HL-60/S4 treated with phorbol 12-myristate 13-acetate at 8.2 ng/mL for 4 days and 3 days (cell line): ENCODE data around the gene VANGL2.
"Not testable (repeated sequence)": the region's sequence is repeated elsewhere in the genome, so short reads cannot be mapped to it uniquely, and the experiment has no call there.

Experiments
- in situ Hi-C: fragments of 300-500 bp; cut with MboI; formaldehyde crosslinking; loops from 2 replicates; pipeline ENCODE4 v1.15.0; 2022; ENCODE audit warnings: low sequenced_read_pairs

VANGL2 gene

DNA sequence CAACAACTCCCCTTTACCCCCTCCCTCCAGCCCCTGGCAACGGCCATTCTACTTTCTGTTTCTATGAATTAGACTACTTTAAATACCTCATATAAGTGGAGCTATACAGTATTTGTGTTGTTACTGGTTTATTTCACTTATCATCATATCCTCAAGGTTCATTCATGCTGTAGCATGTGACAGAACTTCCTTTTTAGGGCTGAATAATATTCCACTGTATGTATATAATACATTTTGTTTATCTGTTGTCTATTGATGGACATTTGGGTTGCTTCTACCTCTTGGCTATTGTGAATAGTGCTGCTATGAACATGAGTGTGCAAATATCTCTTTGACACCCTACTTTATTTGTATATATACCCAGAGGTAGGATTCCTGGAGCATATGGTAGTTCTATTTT, 31.3 kb upstream of the VANGL2 start:
- in situ Hi-C loops, result no loop called here

DNA sequence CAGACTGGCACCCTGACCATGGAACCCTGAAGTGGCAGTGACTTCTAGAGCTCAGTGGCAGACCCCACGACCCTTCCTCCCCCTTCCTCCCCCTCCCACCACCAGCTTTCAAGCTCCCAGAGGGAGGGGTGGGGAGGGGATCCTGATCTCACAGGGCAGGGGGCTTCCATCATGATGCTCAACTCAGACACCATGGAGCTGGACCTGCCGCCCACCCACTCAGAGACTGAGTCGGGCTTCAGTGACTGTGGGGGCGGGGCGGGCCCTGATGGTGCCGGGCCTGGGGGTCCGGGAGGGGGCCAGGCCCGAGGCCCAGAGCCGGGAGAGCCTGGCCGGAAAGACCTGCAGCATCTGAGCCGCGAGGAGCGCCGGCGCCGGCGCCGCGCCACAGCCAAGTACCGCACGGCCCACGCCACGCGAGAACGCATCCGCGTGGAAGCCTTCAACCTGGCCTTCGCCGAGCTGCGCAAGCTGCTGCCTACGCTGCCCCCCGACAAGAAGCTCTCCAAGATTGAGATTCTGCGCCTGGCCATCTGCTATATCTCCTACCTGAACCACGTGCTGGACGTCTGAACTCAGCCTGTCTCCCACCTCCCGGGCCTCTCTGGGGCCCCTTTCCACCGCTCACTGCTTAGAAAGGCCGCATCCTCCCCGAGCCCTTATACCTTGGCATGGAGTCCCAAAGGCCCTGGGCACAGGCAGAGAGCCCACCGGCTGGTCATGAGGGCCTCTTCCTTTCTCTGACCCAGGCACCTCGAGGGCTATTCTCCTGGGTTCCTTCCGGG, 29.6 kb upstream of the VANGL2 start:
- in situ Hi-C loops, result no loop called here

DNA sequence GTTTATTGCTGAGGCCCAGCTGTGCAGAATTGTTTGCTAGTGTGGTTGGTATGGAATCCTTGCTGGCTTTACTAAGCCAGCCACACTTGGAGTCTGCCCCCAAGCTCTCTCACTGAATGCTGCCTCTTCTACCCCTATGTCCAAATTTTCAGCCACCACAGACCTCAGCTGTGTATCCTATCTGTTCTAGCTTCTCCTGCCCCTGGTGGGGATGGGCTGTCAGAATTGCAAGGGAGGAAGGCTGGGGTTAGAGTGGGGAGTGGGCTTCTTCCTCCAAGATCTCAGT, 29.1 kb upstream of the VANGL2 start:
- in situ Hi-C loops, result no loop called here

DNA sequence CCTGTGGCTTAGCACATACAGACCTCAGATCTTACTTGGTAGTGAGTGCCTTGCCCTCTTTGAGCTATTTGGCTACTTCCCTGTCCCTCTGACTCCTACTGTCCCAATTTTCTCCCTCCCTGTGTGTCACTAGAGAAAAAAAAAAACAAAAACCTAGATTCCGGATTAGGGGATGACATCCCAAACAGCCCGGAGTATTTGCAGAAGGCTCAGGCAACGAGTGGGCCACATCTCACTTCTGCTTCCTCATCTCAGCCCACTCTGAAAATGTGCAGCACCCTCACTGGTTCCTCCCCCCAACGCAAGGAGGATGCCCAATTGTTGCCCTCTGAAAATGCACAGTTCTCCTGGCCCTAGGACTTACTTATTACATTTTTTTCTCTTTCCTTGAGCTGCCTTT, 28.6 kb upstream of the VANGL2 start:
- in situ Hi-C loops, result no loop called here

DNA sequence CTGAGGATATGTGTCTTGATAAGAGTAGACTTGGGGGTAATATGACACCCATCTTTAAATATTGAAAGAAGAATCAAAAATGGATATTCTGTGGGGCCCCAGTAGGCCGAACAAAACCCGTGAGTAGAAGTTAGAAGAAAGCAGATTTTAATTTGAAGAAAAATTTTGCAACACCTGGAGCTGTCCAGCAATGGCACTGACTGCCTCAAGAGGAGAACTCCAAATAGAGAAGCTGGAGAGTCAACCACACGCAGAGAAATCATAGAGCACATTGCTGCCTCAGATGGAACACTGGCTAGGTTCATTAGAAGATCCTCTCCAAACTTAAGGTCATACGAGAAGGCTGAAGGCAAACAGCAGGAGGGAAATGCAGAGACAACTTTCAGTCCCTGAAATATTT, 26.7 kb upstream of the VANGL2 start:
- in situ Hi-C loops, result no loop called here

DNA sequence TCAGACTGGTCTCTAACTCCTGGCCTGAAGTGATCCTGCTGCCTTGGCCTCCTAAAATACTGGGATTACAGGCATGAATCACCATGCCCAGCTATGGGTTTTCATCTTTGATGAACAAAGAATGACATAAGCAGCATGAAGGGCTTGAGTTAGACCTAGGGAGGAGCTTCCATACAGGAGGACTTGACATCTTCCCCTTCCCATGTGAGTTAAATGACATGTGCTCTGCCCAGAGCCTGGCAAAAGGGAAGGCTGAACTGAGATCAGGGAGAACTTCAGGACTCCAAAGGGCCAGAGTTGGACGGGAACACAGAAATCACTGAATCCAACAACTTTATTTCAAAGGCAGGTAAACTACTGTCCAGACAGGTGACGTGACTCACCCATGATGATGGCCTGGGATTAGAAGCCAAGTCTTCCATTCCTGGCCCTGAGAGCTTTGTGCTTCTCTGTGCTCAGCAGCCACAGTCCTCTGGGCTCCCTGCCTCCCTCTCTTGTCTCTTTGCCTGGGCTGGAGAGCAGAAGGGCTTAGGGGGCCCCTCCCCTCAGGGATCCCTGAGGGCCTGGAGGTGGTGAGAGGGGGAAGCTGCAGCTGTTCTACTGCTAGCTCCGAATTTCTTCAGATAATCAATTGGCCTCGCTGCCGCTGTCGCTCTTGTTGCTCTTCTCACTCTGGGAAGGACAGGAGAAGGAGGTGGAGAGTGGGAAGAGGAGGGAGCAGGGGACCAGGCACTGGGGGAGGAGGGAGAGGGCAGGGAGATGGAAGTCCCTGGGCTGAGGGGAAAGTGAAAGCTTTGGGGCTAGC, 25.9 kb upstream of the VANGL2 start:
- in situ Hi-C loops, result no loop called here

DNA sequence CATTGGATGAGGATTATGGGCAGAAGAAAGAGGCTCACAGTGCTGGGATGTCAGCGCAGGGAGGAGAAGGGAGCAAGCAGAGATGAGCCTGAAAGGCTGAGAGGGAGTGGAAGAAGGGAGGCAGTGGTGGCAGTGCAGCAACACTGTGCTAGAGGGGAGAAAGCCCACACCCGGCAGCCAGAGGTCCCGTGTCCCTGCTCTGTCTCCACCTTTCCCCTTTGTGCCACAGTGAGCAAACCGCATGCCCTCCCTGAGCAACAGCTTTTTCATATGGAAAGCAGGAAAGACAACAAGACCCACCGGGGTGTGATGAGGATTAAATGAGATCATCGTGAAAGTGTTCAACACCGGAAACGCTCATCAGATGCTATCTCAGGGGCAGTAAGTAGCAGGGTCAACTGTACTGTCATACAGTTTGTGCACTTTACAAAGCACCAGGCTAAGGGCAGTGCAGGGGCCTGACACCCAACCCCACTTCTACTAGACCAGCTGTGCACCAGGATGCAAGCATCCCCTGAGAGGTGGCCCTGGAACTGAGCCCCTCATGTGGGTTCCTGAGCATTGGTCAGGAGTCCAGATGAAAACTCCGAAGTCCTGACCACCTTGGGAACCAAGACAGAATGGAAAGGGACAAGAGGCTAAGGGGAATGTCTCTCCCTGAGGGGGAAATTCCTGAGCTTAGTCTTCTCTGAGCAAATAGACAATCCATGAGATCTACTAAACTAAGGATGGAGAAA, 24.4 kb upstream of the VANGL2 start:
- in situ Hi-C loops, result no loop called here

DNA sequence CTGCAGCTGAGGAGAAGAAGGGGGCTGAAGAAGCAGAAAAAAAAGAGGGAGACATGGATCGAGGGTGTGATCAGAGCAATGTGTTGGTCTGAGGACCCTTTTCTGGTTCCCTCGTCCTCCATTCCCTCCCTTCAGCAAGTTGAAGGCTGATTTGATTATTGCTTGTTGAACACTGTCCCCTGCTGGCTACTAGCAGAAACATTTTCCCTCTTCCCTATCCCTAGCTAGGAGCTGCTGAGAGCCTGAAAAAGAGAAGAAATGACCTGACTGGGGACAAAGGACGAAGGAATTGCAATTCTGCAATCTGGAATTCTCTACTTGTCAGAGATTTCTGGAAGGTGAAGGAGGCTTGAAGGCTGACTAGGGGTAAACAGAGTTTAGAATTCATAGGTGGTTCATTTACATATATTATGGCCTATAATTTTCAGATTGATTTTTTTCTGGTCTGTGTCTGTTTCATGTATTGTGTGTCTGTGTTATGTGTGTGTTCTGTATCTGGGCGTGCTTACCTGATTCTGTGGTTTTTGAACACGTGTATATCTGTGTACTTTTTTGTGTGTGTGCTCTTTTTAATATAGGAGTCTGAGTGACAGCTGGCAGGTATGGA, 23.7 kb upstream of the VANGL2 start:
- in situ Hi-C loops, result no loop called here

DNA sequence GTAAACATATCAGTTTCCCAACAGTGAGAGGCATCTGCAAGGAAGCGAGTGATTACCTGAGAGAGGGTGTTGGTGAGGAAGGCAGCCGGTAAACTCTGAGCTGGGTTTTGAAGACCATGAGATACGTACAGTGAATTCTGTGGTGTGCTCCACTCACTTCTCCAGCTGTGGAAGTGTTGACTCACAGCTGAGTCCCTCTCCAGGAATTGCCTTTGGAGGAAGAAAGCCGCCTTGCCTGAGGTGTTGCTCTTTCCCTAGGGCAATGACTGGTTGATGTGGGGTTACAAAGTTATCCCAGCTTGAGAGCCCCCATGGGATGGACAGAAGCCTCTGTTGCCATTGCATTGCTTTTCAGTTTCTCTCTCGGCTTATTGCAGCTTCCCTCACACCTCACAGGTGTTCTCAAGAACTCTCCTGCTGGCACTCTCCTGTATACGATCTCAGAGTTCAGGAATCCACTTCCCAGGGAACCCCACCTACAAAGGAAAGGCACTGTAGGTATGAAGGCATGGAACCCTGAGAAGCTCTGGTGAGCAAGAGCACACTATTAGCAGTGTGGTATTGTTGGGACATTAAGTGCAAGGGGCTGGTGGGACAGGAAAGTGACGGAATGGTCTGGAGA, 22.7 kb upstream of the VANGL2 start:
- in situ Hi-C loops, result no loop called here

DNA sequence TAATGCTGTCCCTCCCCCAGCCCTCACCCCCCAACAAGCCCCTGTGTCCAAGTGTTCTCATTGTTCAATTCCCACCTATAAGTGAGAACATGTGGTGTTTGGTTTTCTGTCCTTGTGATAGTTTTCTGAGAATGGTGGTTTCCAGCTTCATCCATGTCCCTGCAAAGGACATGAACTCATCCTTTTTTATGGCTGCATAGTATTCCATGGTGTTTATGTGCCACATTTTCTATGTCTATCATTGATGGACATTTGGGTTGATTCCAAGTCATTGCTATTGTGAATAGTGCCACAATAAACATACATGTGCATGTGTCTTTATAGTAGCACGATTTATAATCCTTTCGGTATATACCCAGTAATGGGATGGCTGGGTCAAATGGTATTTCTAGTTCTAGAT, 15.6 kb upstream of the VANGL2 start:
- in situ Hi-C loops, result not testable (repeated sequence)

DNA sequence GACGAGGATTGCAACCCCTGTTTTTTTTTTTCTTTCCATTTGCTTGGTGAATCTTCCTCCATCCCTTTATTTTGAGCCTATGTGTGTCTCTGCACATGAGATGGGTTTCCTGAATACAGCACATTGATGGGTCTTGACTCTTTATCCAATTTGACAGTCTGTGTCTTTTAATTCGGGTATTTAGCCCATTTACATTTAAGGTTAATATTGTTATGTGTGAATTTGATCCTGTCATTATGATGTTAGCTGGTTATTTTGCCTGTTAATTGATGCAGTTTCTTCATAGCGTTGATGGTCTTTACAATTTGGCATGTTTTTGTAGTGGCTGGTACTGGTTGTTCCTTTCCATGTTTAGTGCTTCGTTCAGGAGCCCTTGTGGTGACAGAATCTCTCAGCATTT, 12.0 kb upstream of the VANGL2 start:
- in situ Hi-C loops, result not testable (repeated sequence)

DNA sequence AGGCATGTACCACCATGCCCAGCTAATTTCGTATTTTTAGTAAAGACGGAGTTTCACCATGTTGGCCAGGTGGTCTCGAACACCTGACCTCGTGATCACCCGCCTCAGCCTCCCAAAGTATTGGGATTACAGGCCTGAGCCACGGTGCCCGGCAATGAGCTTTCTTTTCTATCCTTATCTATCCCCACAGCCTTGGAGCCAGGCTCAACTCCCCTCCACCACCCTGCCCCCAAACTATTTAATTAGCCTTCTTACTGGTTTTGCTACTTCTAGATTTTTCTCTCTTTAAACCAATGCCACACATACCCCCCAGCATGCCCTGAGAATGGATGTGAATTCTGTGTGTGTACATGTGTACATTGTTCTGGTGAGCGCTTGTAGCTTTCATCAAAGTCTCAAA, 5.7 kb upstream of the VANGL2 start:
- in situ Hi-C loops, result no loop called here

DNA sequence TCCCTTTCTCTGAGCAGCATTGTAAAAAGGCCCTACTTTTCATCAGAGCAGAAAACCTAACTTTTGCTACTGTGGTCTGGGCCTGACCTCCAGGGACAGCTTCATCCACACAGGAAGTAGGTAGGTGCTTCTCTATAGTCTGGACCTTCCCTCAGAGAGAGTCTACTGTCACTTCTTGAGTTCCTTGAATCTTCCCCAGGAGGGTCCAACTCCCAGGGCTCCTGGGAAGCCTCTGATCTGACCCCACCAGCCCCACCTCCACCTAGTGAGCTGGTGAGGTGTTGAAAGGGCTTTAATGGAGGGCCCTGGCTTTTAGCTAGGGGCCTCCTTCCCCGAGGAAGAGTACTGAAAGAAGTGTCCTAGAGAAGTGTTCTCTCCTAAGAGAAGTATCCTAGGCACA, 2.7 kb upstream of the VANGL2 start:
- in situ Hi-C loops, result no loop called here

DNA sequence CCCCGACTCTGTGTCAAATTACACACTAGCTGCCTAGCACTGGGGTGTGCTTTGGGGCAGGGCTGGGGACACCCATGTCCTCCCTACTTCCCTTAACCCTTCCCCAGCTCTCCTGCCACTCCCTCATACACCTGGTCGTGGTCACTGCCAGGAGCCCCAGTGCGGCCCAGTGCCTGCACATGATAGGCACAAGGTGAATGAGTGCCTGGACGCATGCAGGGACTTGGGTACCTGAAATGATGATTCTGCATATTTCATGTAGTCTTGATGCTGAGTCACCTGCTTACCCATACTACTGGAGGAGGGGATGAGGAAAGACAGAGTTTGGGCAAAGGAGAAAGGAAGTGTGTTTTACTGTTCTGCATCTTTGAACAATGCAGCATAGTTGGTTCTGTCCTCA, 1.5 kb upstream of the VANGL2 start:
- in situ Hi-C loops, result no loop called here

DNA sequence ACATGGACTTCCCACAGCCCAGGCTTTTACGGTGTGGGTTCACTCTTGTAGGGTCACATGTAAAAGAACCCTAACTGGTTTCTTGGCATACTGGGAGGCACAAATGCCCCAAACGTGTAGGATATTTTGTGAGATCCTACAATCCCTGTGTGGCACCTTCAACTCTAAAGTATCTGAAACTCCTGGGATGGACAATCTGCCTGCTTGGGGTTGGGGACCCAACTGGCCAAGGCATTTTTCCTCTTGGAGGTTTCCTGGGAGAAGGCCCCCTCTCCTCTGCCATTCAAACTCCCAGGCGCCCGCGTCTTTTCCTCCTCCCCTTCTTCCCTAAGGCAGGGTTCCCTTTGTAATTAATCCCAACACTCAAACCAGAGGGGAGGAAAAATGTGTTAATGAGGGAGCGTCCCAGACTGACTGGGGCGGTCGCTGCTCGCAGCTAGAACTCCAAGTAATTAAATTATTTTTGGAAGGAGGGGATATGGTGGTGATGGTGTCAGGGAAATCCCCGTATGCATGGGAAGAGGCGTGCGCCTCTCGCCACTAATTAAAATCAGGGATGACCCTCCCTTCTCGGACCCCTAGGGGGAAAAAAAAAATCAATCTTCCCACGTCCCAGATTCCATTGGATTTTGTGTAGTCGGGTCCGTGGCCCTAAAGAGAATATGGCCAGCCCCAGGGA, 681 bp upstream of the VANGL2 start:
- in situ Hi-C loops, result no loop called here

DNA sequence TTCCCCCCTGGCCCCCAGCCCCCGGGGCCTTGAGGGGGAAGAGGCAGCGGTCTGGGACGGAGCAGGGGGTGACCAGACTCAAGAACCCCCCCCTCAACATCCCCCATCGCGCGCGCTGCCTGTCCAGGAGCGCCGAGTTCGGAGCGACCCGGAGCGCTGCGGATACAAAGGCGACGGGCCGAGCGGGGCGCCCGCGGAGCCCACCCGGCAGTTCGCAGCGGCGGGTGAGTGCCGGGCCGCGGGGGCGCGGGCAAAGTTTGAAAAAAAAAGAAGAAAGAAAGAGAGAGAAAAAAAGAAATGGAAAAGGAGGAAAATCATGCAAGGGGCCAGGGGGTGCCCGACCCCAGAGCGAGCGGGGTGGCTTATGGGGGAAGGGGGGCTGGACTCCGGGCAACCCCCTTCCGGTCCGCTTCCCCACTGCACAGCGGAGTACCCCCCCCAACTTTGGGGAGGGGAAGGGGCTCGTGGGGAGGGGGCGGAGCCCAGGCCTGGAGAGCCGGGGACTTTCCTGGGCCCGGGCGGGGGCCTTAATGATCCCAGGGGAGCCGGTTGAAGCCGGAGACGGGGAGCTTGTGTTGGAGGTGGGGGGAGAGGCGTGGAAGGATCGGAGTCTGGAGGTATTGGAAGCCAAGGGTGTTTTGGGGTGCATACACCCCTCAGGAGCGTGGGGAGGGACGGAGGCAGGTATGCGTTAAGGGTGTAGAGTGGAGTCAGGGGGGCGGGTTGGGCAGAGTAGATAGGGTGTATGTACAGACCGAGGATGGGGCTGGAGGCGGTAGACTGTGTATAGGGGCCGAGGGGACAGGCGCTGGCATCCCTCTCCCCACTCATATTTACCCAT, 502 bp downstream of the VANGL2 start:
- in situ Hi-C loops, result no loop called here

DNA sequence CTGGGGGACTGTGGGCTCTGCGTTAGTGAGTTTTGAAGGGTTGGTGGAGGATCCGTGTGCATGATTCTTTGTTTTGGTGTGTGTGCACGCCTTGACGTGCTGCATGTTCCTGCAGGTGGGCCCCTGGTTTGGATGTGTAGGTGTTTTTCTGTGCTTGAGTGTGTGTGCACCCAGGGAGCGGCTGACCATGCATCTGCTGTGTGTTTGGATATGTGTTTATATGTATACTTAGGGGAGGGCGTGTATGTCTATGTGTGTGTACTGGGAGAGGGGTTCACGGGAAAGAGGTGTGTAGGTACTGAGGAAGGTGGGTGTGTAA, 1.1 kb downstream of the VANGL2 start:
- in situ Hi-C loops, result no loop called here

DNA sequence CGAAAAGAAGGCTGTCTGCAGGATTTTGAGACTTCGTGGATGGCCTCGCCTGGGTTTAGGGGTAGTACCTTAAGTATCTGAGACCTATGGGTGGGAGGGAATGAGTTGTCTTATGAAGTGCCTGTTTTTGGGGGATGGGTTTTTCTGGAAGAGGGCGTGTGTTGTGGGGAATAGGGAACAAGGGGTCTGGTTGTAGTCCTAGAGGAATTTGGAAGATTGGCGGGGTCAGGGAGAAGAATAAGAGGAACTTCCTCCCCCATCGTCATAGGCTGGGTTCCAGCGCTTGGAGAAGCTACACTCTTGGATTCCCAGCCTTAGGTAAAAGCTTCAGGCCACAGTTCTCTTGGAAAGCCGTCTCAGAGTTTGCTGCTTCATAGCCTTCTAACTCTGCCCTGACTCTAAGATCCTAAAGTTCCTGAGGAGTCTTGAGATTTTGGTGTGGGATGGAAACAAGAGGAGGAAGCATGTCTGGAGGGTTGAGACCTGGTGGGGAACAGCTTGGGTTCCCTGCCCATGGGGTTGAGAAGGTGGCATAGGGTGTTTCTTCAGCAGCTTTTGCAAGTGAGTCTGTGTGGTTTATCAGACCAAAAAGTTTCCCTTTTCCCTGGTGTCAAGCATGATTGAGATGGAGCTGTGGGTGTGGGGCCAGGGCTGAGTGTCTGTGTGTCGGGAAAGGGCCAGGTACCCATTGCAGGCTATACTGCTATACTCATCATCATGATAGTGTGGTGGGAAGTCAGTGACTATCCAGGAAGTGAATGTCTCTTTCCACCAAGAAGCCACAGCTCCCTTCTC, 1.8 kb downstream of the VANGL2 start:
- in situ Hi-C loops, result no loop called here

DNA sequence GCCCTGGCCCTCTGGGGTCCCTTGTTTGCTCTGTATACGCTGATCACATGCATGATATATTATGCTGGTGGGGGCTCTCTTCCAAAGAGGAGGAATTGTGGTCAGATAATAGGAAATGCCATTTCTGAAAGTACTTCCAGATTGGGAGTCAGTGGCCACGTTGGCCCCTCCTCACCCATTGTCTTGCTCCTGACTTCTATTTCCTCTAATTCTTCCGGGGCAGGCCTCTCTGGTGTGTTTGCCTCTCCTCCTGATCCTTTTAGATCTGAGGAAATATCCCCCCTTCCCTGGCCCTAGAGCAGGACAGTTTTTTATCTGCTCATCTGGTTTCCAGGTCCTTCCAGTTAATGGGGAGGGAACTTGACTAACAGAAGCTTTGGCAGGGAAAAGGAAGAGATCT, 2.9 kb downstream of the VANGL2 start:
- in situ Hi-C loops, result no loop called here
